Hematopoietic multipotent progenitor cell treated with erythropoietin and hydrocortisone succinate and interleukin-3 and kit ligand, for 17 days (in vitro differentiated cells): ENCODE results near the gene RAB11FIP5.

Source experiments
- DNase-seq: peaks from one replicate; pipeline ENCODE4 v3.0.0-alpha.2; 2015; ENCODE audit warnings: low spot score

RAB11FIP5 gene

DNA sequence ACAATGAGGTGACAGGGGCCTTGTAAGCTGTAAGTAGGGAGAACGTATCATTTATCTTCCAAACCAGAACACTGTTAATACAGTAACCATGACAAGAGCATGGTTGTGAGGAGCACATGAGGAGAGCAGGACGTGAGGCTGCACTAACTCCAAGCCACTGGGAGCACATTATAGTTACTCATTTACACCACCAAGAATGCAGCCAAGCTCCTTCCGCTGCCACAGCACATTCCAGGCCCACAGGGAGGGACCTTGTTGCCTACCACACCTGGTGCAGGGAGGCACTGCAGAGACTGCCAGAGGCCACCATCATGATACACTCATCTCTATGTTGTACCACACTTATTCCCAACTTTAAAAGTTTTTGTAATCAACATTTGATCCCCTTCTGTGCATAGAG, 27.8 kb downstream of the RAB11FIP5 start:
- no peak for DNase-seq

- DNase-seq = no peak
These were observed 28.6 kb downstream of the RAB11FIP5 start for GRCh38 chr2:73083886-73084800.

DNA sequence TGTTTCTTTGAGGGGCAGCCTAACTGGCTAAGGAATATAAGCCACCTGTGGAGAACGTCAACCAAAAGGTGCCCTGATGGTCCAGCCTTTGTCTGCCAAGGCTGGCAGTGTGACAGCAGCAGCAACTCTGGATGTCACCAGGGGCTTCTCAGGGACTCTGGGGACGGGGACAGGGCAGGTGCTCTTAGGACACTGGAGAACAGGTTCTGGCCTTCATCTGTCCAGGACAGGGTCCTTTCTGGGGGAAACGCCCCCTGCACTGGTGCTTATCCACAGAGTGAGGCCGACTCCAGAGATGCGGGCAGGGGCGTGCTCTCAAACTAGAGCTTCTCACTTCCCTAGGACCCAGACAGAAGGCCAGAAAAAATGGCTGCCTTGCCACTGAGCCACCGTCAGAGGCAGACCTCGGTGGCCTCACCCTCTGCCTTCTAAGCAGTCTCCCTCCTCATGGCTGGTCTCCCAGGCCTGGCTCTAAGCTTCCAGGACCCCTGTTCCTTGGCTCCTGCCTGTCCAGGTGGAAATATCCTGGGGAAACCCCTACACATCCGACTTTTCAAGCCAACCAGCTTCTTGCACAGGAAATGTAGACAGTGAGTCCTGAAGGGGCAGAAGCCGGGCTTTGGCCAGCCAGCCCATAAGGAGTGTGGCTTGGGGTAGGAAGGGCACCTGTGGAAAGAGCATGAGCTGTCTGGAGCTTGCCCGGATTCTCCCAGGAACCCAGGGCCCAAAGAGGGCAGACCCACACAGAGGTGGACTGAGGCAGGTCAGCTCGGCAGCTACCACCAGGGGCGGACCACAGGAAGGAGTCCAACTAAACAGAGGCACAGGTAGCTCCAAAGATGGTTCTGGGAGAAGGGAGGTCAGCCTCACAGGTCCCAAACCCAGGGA, 30.0 kb downstream of the RAB11FIP5 start:
- DNase-seq = no peak

GRCh38 chr2:73081181-73081671, 31.5 kb downstream of the RAB11FIP5 start:
- DNase-seq = no peak

GRCh38 chr2:73080321-73081131, 32.2 kb downstream of the RAB11FIP5 start:
- no peak for DNase-seq

DNA sequence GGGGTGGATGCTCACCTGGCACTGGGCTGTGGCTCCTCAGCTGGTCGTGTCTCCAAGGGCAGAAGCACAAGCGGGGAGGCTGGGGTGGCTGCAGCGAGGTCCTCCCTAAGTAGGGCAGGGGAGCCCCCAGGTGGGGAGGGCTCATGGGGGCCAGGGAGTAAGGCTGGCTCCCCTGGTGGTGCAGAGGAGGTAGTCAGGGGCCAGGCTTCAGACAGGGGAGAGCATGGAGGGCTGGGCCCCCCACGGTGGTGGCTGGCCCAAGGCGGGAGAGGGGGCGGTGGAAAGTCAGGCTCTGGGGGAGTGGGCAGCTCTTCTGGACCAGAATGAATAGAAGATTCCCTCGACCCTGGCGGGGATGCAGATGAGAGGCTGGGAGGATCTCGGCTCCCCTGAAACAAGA, 33.1 kb downstream of the RAB11FIP5 start:
- DNase-seq = no peak

GRCh38 chr2:73078457-73079411, 34.0 kb downstream of the RAB11FIP5 start:
- no peak for DNase-seq

DNA sequence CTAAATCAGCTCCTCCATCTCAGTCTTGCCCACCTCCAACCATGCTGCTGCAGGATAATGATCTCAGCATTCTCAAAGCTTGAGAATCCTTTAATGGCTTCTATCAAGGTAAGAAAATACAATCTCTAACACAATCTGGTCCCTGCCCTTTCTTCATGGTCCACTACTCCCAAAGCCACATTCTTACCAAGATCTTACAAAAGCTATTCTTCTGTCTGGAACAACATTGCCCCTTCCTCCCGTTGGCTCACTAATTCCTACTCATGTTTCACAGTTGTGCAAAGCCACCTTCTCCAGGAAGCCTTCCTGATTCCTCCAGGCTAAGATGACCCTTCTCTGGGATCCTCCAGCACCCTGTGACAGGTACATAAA, 35.3 kb downstream of the RAB11FIP5 start:
- no peak for DNase-seq

- DNase-seq = no peak
These were observed 35.9 kb downstream of the RAB11FIP5 start for GRCh38 chr2:73076701-73077423.

GRCh38 chr2:73075477-73076373, 37.0 kb downstream of the RAB11FIP5 start:
- DNase-seq = no peak

- DNase-seq = no peak
These were observed 38.4 kb downstream of the RAB11FIP5 start for GRCh38 chr2:73074110-73075069.

DNA sequence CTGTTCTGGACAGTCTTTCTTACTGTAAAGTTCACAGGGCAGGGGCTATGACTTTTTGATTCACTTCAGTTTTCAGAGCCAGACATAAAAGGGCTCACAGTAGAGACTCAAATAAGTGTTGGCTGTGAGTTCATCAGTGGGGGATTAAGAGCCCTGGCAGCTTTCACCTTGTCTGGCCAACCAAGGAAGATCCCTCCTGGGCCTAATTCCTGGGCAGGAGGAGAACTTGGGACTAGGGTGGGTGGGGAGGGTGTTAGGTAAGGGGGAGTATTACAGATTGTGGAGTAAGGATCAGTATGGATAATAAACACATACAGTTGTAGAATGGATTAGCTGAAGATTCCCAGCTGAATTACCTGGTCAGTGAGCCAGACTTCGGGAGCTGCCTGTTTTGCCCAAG, 40.3 kb downstream of the RAB11FIP5 start:
- no peak for DNase-seq

DNA sequence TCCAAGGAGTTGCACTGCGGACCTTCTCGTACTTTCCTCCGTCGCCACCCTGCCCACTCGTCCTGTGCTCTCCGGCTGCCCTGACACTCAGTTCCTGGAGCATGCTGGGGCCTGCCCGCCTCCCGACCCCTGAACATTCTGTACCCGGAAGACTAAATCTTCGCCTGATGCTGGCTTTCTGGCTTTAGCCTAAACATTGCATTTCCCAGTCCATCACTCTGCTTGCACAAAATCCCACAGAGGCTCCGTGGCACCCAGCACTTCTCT, 40.7 kb downstream of the RAB11FIP5 start:
- DNase-seq = no peak

DNA sequence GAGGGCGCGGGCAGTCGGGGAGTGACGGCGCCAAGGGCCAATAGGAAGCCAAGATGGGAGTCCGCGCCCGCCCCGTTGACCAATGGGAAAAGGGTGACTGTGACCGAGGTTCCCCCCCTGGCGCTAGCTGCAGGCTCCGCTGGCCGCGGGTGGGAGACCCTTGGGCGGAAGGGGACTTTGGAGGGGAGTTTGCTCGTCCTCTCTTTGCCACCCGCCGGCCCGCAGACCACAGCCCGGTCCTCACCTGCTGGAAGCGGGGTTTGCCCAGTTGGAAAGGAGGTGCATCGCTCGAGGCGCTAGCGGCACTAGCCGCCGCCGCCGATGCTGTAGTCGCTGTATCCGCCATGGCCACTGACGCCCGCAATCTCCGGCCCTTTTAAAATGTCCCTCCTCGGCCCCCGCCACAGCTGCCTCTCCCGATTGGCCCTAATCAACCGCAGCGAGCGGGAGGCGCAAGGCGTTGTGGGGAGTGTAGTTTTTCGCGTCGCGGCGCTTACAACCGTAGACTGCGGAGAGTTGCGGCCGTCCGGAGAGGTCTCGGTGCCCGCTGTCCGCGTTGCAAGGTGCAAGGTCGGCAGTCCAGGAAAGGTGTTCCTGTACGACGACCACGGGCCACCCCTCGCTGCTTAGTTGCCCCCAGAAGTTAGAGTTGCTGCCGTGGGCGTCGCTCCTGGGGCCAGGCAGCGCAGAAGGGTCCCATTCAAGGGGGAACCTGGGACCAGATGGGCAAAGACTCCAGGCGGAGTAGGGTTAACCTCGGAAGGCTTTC, 41.2 kb downstream of the RAB11FIP5 start, which contains the start of gene SFXN5:
Gene SFXN5 (minus strand): TSS at position 353 of the 769 bp plus-strand sequence. CDS start 7 bp downstream, at position 346.
- DNase-seq = peak; percentile 96

GRCh38 chr2:73070643-73071359, 41.9 kb downstream of the RAB11FIP5 start:
- no peak for DNase-seq

GRCh38 chr2:73069855-73070642, 42.7 kb downstream of the RAB11FIP5 start:
- DNase-seq = peak; percentile 41
